Natural killer cell (primary cell): ENCODE measurements around the gene TRIM24. TPM values are rescaled to one million over a fixed set of nuclear protein-coding genes. Genes with fewer than 3 reads are reported as not detected.

Source experiments
- ATAC-seq, 3 donors: fragments of 150-1000 bp in 2 of 3; fragments of 200-7000 bp in 1 of 3; cut with Tn5 transposase; 1 replicate in 1 of 3; 2 replicates in 2 of 3; pipeline ENCODE4 v1.10.0; 2021; ENCODE audit warnings: mild to moderate bottlenecking in 2 of 3, moderate library complexity in 2 of 3
- DNase-seq, 2 donors: peaks; one replicate each; pipeline versions ENCODE4 v3.0.0 to v3.0.0-alpha.2; 2013 to 2021; ENCODE audit warnings: mixed read lengths in 1 of 2
- H3K27ac ChIP-seq: one replicate; pipeline ENCODE4 v1.5.1; 2013; ENCODE audit warnings: mild to moderate bottlenecking, low read length
- H3K27me3 ChIP-seq: one replicate; pipeline ENCODE4 v1.6.1; 2013; ENCODE audit warnings: low read length; ENCODE audit not compliant: control insufficient read depth, insufficient read depth
- H3K36me3 ChIP-seq: one replicate; pipeline ENCODE4 v1.6.1; 2013; ENCODE audit warnings: low read length; ENCODE audit not compliant: control insufficient read depth, insufficient read depth
- H3K4me1 ChIP-seq: one replicate; pipeline ENCODE4 v1.6.1; 2013; ENCODE audit warnings: low read length; ENCODE audit not compliant: control insufficient read depth, insufficient read depth
- H3K4me3 ChIP-seq: one replicate; pipeline ENCODE4 v1.5.1; 2013; ENCODE audit warnings: low read length
- H3K9me3 ChIP-seq: one replicate; pipeline ENCODE4 v1.6.1; 2013; ENCODE audit warnings: low read length; ENCODE audit not compliant: control insufficient read depth, insufficient read depth
- H3K27ac Mint-ChIP-seq, 2 donors: one replicate each; pipeline ENCODE4 v1.8.0; 2022; ENCODE audit warnings: mild to moderate bottlenecking in 2 of 2, mixed read lengths in 2 of 2, moderate library complexity in 1 of 2
- H3K27me3 Mint-ChIP-seq, 2 donors: one replicate each; pipeline ENCODE4 v1.8.0; 2022; ENCODE audit warnings: low read depth in 2 of 2, mixed read lengths in 2 of 2
- H3K36me3 Mint-ChIP-seq: one replicate; pipeline ENCODE4 v1.8.0; 2022; ENCODE audit warnings: mixed read lengths
- H3K4me1 Mint-ChIP-seq, 2 donors: one replicate each; pipeline ENCODE4 v1.8.0; 2022; ENCODE audit warnings: mixed read lengths in 2 of 2
- H3K4me3 Mint-ChIP-seq: one replicate; pipeline ENCODE4 v1.8.0; 2022; ENCODE audit warnings: mild to moderate bottlenecking, moderate library complexity, mixed read lengths
- H3K9me3 Mint-ChIP-seq, 2 donors: one replicate each; pipeline ENCODE4 v1.8.0; 2022; ENCODE audit warnings: mixed read lengths in 2 of 2
- CTCF ChIP-seq: fragments of 200-600 bp; IDR thresholded peaks from one replicate; pipeline ENCODE4 v1.8.0; 2022; ENCODE audit warnings: antibody characterized with exemption
- whole genome bisulfite sequencing: methylation state at CpG from one replicate; pipeline ENCODE4 v1.1.7; 2013; ENCODE audit warnings: missing lambda C conversion rate; ENCODE audit not compliant: insufficient coverage; 5-methylcytosine and 5-hydroxymethylcytosine counted together
- intact Hi-C: fragments of 100-400 bp; cut with micrococcal nuclease; formaldehyde crosslinking; loops from one replicate; pipeline ENCODE4 v1.14.2; 2022
- total RNA-seq, 4 donors: library from RNA; stranded (reverse); fragments of 120-200 nt in 1 of 4; gene quantifications; one replicate each; pipeline versions ENCODE4 v1.2.3 to v1.2.4, GENCODE V29; 2013 to 2022

TRIM24 gene
- total RNA-seq, 3 donors from 2014 or later (not counting 1 experiment from before 2014, with no cell fraction given) = 15.2 to 19.1 (median 18.9) TPM

GRCh38 chr7:138602451-138602850, 142.4 kb downstream of the TRIM24 start:
- WGBS = 30% methylated on average over 1 of the region's 1 CpG
- peaks cover 0 to 4% of the 10 kb centered on the region in 2 donors for H3K27me3 Mint-ChIP-seq
- ATAC-seq = no peak
- H3K4me3 ChIP-seq = no peak overlapping the region
- no peaks in the 10 kb centered on the region for H3K4me1 ChIP-seq
- intact Hi-C loops = loop anchor here (10.0 kb wide), 1 partner anchor 62 kb away; no protein-coding TSS in a partner anchor
- TF ChIP-seq CTCF = no peak
- no peaks in the 10 kb centered on the region for H3K27me3 ChIP-seq
- no peak for DNase-seq
- no peaks in the 10 kb centered on the region for H3K36me3 ChIP-seq
- H3K27ac ChIP-seq = no peak overlapping the region
- H3K9me3 ChIP-seq = no peaks in the 10 kb centered on the region
- no peaks in the 10 kb centered on the region for H3K36me3 Mint-ChIP-seq
- H3K27ac Mint-ChIP-seq = no peak overlapping the region
- H3K4me3 Mint-ChIP-seq = no peak overlapping the region
- H3K9me3 Mint-ChIP-seq = no peaks in the 10 kb centered on the region
- peaks cover 0 to 9% of the 10 kb centered on the region in 2 donors for H3K4me1 Mint-ChIP-seq

- ATAC-seq (no peak), DNase-seq (no peak)
- Histone ChIP-seq H3K27ac (no peak overlapping the region), H3K4me3 (no peak overlapping the region), H3K9me3 (no peaks in the 10 kb centered on the region), H3K4me1 (no peaks in the 10 kb centered on the region), H3K27me3 (no peaks in the 10 kb centered on the region), H3K36me3 (no peaks in the 10 kb centered on the region)
- Mint-ChIP-seq H3K4me1 (peaks cover 5 to 16% of the 10 kb centered on the region in 2 donors), H3K4me3 (no peak overlapping the region), H3K9me3 (no peaks in the 10 kb centered on the region), H3K27me3 (peaks cover 0 to 4% of the 10 kb centered on the region in 2 donors), H3K27ac (no peak overlapping the region), H3K36me3 (no peaks in the 10 kb centered on the region)
- intact Hi-C loops = loop anchor here (10.0 kb wide), 1 partner anchor 61 kb away; no protein-coding TSS in a partner anchor
- 84% methylated on average over 8 of the region's 8 CpGs for WGBS
- no peak for TF ChIP-seq CTCF
Measured at GRCh38 chr7:138603549-138604318, 143.7 kb downstream of the TRIM24 start.

GRCh38 chr7:138606236-138606635, 146.2 kb downstream of the TRIM24 start:
- Mint-ChIP-seq H3K9me3 (no peaks in the 10 kb centered on the region), H3K36me3 (no peaks in the 10 kb centered on the region), H3K4me3 (no peak overlapping the region), H3K27ac (no peak overlapping the region), H3K4me1 (peaks cover 5 to 16% of the 10 kb centered on the region in 2 donors), H3K27me3 (peaks cover 0 to 4% of the 10 kb centered on the region in 2 donors)
- TF ChIP-seq CTCF = no peak
- no peak overlapping the region for H3K27ac ChIP-seq
- no peaks in the 10 kb centered on the region for H3K36me3 ChIP-seq
- H3K4me1 ChIP-seq = no peaks in the 10 kb centered on the region
- ATAC-seq = peak in 1 of 3 donors; percentile 55
- intact Hi-C loops = loop anchor here (10.0 kb wide), 1 partner anchor 59 kb away; no protein-coding TSS in a partner anchor
- H3K9me3 ChIP-seq = no peaks in the 10 kb centered on the region
- DNase-seq = no peak
- H3K4me3 ChIP-seq = no peak overlapping the region
- H3K27me3 ChIP-seq = no peaks in the 10 kb centered on the region
- WGBS = 95% methylated on average over 3 of the region's 3 CpGs
